AG04450 (cell line): ENCODE data around the gene GULP1. TPM values are rescaled to one million over a fixed set of nuclear protein-coding genes. Genes with fewer than 3 reads are reported as not detected.
"Not testable (repeated sequence)": the region's sequence is repeated elsewhere in the genome, so short reads cannot be mapped to it uniquely, and the experiment has no call there.

Experiments
- CTCF ChIA-PET: fragments of 300-600, 350-600 bp; formaldehyde crosslinking; extraction: SDS; loops from one replicate; lab custom pipeline; 2022; ENCODE audit warnings: antibody characterized with exemption, inconsistent platforms; lab: Charles Lee
- POLR2A ChIA-PET: fragments of 350-600 bp; formaldehyde crosslinking; extraction: SDS; loops from one replicate; lab custom pipeline; 2021; ENCODE audit warnings: antibody characterized with exemption, inconsistent platforms; lab: Yijun Ruan, JAX
- DNase-seq: peaks from one replicate; pipeline ENCODE4 v3.0.0-alpha.2; 2011; ENCODE audit warnings: low read depth, low spot score
- H3K27ac ChIP-seq: one replicate; pipeline ENCODE4 v1.5.1; 2012; ENCODE audit warnings: low read depth, low read length, control low read depth
- H3K27me3 ChIP-seq: one replicate; pipeline ENCODE4 v1.6.0; 2012; ENCODE audit warnings: low read length; ENCODE audit not compliant: control insufficient read depth, insufficient read depth
- H3K4me3 ChIP-seq: 2 replicates; pipeline ENCODE4 v1.5.1; 2011; ENCODE audit warnings: mild to moderate bottlenecking, low read depth, low read length, control low read depth
- H3K9me3 ChIP-seq: 2 replicates; pipeline ENCODE4 v1.5.1; 2012; ENCODE audit warnings: low read length; ENCODE audit not compliant: control insufficient read depth, insufficient read depth
- CTCF ChIP-seq: IDR thresholded peaks from 2 replicates; pipeline ENCODE4 v1.5.1; 2011; ENCODE audit warnings: low read depth, low read length, control low read depth, inconsistent platforms
- polyA plus RNA-seq: library from polyadenylated mRNA; depleted of rRNA; stranded (reverse); fragments of >200 nt; gene quantifications from 2 replicates; pipeline ENCODE4 v1.2.3, GENCODE V29; 2011

The GULP1 gene
- polyA plus RNA-seq, 1 experiment = 44.7 TPM

GRCh38 chr2:188459061-188459460 lies 167.4 kb downstream of the GULP1 start:
- CTCF ChIA-PET = no interaction called here
- POLR2A ChIA-PET = no interaction called here

GRCh38 chr2:188466078-188466477 lies 174.4 kb downstream of the GULP1 start:
- H3K9me3 ChIP-seq, POLR2A ChIA-PET, H3K27me3 ChIP-seq, CTCF ChIA-PET, H3K27ac ChIP-seq, H3K4me3 ChIP-seq, DNase-seq: not testable (repeated sequence)

More at GRCh38 chr2:188459061-188459460, 167.4 kb downstream of the GULP1 start:
- Histone ChIP-seq H3K9me3 (peaks cover 3% of the 10 kb centered on the region), H3K27ac (no peak overlapping the region), H3K4me3 (no peak overlapping the region), H3K27me3 (no peaks in the 10 kb centered on the region)
- TF ChIP-seq CTCF = no peak
- no peak for DNase-seq

- DNase-seq = no peak
- H3K27me3 ChIP-seq = no peaks in the 10 kb centered on the region
- H3K9me3 ChIP-seq = no peaks in the 10 kb centered on the region
- ChIA-PET CTCF (interaction anchor here (0.6 kb wide), 1 partner anchor 16 kb away, joined by 4 read pairs; no protein-coding TSS in a partner anchor), POLR2A (no interaction called here)
- no peak overlapping the region for H3K4me3 ChIP-seq
- H3K27ac ChIP-seq = no peak overlapping the region
- no peak for TF ChIP-seq CTCF
Measured at GRCh38 chr2:188466761-188467160, 175.1 kb downstream of the GULP1 start.

GRCh38 chr2:188471166-188471565 lies 179.5 kb downstream of the GULP1 start:
- Histone ChIP-seq H3K27ac (no peak overlapping the region), H3K27me3 (no peaks in the 10 kb centered on the region), H3K9me3 (no peaks in the 10 kb centered on the region), H3K4me3 (no peak overlapping the region)
- CTCF ChIA-PET = no interaction called here
- no peak for TF ChIP-seq CTCF
- POLR2A ChIA-PET = no interaction called here
- DNase-seq = no peak

GRCh38 chr2:188473306-188473705 lies 181.6 kb downstream of the GULP1 start:
- no peak overlapping the region for H3K4me3 ChIP-seq
- no peaks in the 10 kb centered on the region for H3K9me3 ChIP-seq
- H3K27ac ChIP-seq = no peak overlapping the region
- POLR2A ChIA-PET = no interaction called here
- H3K27me3 ChIP-seq = no peaks in the 10 kb centered on the region
- CTCF ChIA-PET = no interaction called here
- no peak for DNase-seq
- TF ChIP-seq CTCF = no peak

- Histone ChIP-seq H3K27ac (no peak overlapping the region), H3K9me3 (no peaks in the 10 kb centered on the region), H3K4me3 (no peak overlapping the region), H3K27me3 (no peaks in the 10 kb centered on the region)
- TF ChIP-seq CTCF = no peak
- ChIA-PET POLR2A (no interaction called here), CTCF (no interaction called here)
- DNase-seq = no peak
Measured at GRCh38 chr2:188474316-188474715, 182.6 kb downstream of the GULP1 start.
